Aorta (tissue), 5 donors: ENCODE results near the gene ATP6V1B1. TPM values are rescaled to one million over a fixed set of nuclear protein-coding genes. Genes with fewer than 3 reads are reported as not detected.

Experiments used
- ATAC-seq: fragments of 200-7000 bp; cut with Tn5 transposase; one replicate; pipeline ENCODE4 v1.9.1; 2022; ENCODE audit warnings: moderate library complexity; ENCODE audit not compliant: low FRiP score
- DNase-seq, 2 donors: peaks; one replicate each; pipeline ENCODE4 v3.0.0-alpha.2; 2020
- H3K27ac ChIP-seq, 2 donors: one replicate each; pipeline ENCODE4 v1.5.1; 2013; ENCODE audit warnings: low read length in 2 of 2, mild to moderate bottlenecking in 2 of 2, moderate library complexity in 2 of 2, control low read depth in 1 of 2, inconsistent platforms in 1 of 2, low read depth in 1 of 2
- H3K27me3 ChIP-seq, 2 donors: one replicate each; pipeline ENCODE4 v1.6.1; 2013; ENCODE audit warnings: control low read depth in 1 of 2, low read length in 1 of 2, mild to moderate bottlenecking in 1 of 2, moderate library complexity in 1 of 2; ENCODE audit not compliant: insufficient read depth in 2 of 2, control insufficient read depth in 1 of 2
- H3K36me3 ChIP-seq, 2 donors: one replicate each; pipeline ENCODE4 v1.6.1; 2013; ENCODE audit warnings: control low read depth in 1 of 2, low read length in 1 of 2, mild to moderate bottlenecking in 1 of 2; ENCODE audit not compliant: insufficient read depth in 2 of 2, control insufficient read depth in 1 of 2
- H3K4me1 ChIP-seq, 2 donors: one replicate each; pipeline ENCODE4 v1.6.1; 2013; ENCODE audit warnings: low read length in 2 of 2, control low read depth in 1 of 2, mild to moderate bottlenecking in 1 of 2, moderate library complexity in 1 of 2; ENCODE audit not compliant: insufficient read depth in 2 of 2, control insufficient read depth in 1 of 2
- H3K4me3 ChIP-seq, 2 donors: one replicate each; pipeline ENCODE4 v1.5.1; 2013; ENCODE audit warnings: low read length in 2 of 2, control low read depth in 1 of 2, mild to moderate bottlenecking in 1 of 2
- H3K9me3 ChIP-seq: one replicate; pipeline ENCODE4 v1.6.1; 2013; ENCODE audit warnings: mild to moderate bottlenecking, low read length; ENCODE audit not compliant: control insufficient read depth
- WGBS, 2 donors: extraction: QIAGEN DNeasy Blood & Tissue Kit; methylation state at CpG; one replicate each; pipeline ENCODE4 v1.1.7; 2013; 5-methylcytosine and 5-hydroxymethylcytosine counted together
- intact Hi-C, 2 donors: fragments of 100-400 bp; cut with DNase I; formaldehyde crosslinking; loops; one replicate each; pipeline versions ENCODE4 v1.14.2 to v1.15.0; 2022
- polyA plus RNA-seq, 2 donors: library from polyadenylated mRNA; stranded (reverse); fragments of 200-250 nt; gene quantifications; one replicate each; pipeline ENCODE4 v1.2.3, GENCODE V29; 2013
- total RNA-seq, 2 donors: library from RNA; stranded (reverse); fragmentation: NEBNext Ultra II Directional; extraction: Animal tissue kit (Norgen Biotek cat#: 25700); gene quantifications; one replicate each; pipeline ENCODE4 v1.2.1, GENCODE V29; 2021
- donor health status: healthy with polysubstance abuse.
- donor health status: Bipolar disorder and iron deficiency.
- donor health status: DM: no; HTN: no; CAD: no.
- donor health status: DM: no; HTN: no; CAD: no.
- donor health status: DM: yes; HTN: yes; CAD: no.

ATP6V1B1 gene
- total and polyA plus RNA-seq, 4 donors = 1.8 to 6.4 (median 3.1) TPM; not detected in 1

DNA sequence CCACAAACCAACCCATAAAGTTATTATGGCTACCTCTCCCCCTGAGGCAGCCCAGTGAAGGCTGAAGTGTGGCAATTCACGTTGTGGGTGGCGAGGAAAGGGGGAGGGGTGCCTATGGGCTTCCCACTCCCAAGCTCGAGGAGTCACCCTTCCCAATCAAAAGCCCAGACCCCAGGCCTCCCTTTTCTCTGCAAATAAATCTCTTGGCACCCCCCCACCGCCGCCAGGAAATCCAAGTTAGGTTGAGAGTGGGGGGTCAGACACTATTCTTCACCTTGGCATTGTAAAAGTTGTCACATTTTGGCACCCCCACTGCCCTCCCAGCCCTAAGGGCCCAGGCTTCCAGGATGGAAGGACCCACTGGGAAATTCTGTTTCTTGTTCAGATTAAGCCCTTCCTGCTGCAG lies 49.6 kb downstream of the ATP6V1B1 start:
- DNase-seq = peak in 1 of 2 donors; percentile 40
- intact Hi-C loops = no loop called here

DNA sequence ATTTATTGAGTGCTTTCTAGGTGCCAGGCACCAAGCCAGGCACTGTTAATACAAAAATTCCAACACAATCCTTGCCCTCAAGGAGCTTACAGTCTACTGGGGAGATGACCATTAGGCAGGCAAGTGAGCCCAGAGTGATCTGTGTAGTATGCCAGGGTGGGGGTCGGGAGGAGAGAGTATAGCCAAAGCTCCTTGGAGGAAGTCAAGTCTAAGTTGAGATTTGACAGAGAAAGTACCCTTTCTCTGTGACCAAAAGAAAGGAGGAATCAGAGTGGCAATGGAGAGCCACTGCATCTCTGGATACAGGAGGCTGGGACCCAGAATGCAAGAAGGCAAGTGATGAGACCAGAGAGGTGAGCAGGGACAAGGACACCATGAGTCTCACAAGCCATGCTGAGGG lies 50.3 kb downstream of the ATP6V1B1 start:
- 94 to 97% methylated on average over 1 of the region's 1 CpG for WGBS, 2 donors
- no peak for DNase-seq
- peaks cover 0 to 5% of the 10 kb centered on the region in 2 donors for H3K36me3 ChIP-seq

More for the DNA sequence above, 49.6 kb downstream of the ATP6V1B1 start:
- Histone ChIP-seq H3K4me3 (no peak overlapping the region), H3K4me1 (no peaks in the 10 kb centered on the region), H3K9me3 (no peaks in the 10 kb centered on the region), H3K36me3 (peaks cover 0 to 5% of the 10 kb centered on the region in 2 donors), H3K27me3 (no peaks in the 10 kb centered on the region), H3K27ac (no peak overlapping the region)
- ATAC-seq = no peak
- WGBS, 2 donors = 80 to 82% methylated on average over 5 of the region's 5 CpGs

DNA sequence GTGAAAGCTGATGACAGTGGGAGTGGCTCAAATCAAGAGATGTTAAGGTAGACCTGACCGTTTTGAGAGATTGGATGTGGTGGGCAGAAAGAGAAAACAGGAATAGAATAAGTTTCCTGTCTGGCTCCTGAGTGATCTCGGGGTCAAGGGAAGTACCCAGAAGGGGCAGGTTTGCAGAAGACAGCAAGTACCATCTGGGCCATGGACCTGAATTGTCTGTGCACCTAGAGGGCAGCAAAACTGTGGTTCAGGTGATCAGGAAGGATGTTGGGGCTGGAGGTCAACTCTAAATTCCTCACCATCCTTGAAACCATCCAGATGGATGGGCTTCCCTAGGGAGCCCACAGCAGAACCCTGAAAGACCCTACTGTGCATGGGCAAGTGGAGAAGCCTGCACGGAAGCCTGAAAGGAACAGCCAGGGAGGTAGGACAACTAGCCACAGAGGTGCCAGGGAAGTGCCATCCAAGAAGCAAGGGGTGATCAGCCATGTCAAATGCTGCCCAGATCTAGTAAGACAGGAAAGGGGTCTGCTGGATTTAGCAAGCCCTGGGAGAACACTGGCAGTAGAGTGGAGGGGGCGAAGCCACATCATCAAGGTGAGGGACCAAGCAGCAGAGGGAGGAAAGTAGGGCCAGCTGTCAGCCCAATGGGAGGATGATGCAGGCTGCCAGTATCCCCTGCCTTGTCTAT lies 50.9 kb downstream of the ATP6V1B1 start:
- intact Hi-C loops = no loop called here
- Histone ChIP-seq H3K27me3 (no peaks in the 10 kb centered on the region), H3K4me1 (no peaks in the 10 kb centered on the region), H3K27ac (no peak overlapping the region), H3K9me3 (no peaks in the 10 kb centered on the region), H3K36me3 (peaks cover 0 to 5% of the 10 kb centered on the region in 2 donors), H3K4me3 (no peak overlapping the region)
- no peak for ATAC-seq
- WGBS, 2 donors = 91 to 96% methylated on average over 4 of the region's 4 CpGs
- peak in 1 of 2 donors; percentile 9 for DNase-seq

More for the DNA sequence above, 50.3 kb downstream of the ATP6V1B1 start:
- intact Hi-C loops = no loop called here
- ATAC-seq = no peak
- no peak overlapping the region for H3K27ac ChIP-seq
- no peaks in the 10 kb centered on the region for H3K4me1 ChIP-seq
- H3K27me3 ChIP-seq = no peaks in the 10 kb centered on the region
- H3K4me3 ChIP-seq = no peak overlapping the region
- no peaks in the 10 kb centered on the region for H3K9me3 ChIP-seq

DNA sequence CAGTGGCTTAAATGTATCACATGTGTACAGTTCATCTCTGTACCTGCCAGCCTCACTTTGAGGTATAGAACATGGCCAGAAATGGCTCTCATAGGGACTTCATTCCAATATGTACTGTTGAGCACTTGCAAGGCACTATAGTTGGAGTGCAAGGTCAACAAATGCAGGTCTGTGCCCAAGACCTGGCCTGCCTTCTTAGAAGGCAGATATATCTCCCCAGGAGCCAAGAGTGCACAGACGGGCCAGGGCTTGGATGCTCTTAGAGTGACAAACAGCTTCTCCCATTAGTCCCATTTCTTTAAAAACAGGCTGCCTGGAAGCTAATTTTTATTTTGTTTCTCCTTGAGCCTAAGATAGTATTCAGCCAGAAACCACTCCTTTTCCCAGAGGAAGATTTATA lies 51.7 kb downstream of the ATP6V1B1 start:
- Histone ChIP-seq H3K27me3 (no peaks in the 10 kb centered on the region), H3K9me3 (no peaks in the 10 kb centered on the region), H3K36me3 (peaks cover 0 to 5% of the 10 kb centered on the region in 2 donors), H3K4me3 (no peak overlapping the region), H3K27ac (no peak overlapping the region), H3K4me1 (no peaks in the 10 kb centered on the region)
- intact Hi-C loops = no loop called here
- no peak for ATAC-seq
- no peak for DNase-seq
- WGBS, 2 donors = 40 to 50% methylated on average over 1 of the region's 1 CpG

DNA sequence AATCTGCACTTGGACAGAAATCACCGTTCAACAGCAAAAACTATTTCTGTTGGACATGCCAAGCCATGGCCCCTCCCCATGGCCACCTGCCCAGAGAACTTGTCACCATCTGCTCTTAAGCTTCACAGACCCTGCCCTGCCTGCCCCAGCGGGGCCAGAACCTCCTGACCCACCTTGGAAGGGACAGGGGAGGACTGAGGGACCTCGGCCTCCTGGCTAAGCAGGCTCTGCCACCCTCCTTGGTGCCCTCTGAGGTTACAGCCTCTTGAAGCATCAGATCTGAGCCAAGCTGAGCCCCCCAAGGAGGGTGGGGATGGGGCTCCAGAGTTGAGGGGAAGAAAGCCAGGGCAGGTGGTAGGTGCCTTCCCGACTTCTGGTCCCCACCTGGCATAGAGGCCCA lies 52.5 kb downstream of the ATP6V1B1 start:
- WGBS, 2 donors = 26 to 27% methylated on average over 4 of the region's 4 CpGs
- peak in 1 of 2 donors; percentile 59 for DNase-seq
- intact Hi-C loops = no loop called here
- Histone ChIP-seq H3K27me3 (no peaks in the 10 kb centered on the region), H3K27ac (no peak overlapping the region), H3K36me3 (peaks cover 0 to 5% of the 10 kb centered on the region in 2 donors), H3K4me3 (no peak overlapping the region), H3K9me3 (no peaks in the 10 kb centered on the region), H3K4me1 (no peaks in the 10 kb centered on the region)
- ATAC-seq = no peak

DNA sequence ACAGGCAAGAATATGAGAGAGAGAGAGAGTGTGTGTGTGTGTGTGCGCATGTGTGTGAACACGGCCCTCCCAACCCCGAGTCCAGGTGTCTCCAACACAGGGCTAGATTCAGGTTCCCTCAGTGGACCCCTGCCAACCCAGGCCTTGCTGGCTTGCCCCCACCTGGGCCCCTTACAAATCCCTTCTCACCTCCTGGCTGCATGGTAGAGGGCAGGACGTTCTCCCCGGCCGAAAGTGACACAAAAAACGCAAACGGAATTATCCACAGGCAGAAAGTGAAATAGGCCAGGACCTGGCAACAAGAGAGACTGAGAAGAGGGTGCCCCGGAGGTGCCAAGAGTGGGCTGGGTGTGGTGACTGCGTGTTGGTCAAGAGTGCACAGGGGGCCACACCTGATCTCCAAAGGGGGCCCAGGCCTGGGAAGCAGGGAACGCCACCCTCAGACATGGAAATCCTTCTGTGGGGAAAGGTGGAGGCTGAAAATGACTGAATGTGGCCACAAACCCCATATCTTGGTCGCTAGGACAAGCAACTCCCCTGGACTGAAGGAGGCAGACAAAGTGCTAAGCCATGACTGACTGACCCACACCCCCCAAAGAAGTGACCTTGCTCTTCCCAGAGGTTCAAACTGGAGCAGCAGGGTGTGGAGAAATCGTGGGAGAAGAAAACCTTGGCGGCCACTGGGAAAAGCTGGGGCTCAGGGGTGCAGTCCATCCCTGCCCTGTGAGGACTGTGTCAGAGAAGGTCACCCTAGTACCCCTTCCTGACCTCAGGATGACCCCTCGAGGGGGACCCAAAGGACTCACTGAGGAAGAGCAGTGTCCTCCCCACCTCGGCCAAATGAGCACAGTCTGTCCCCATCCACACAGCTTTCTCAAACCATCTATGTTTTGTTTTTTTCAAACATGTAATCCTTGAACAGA lies 53.3 kb downstream of the ATP6V1B1 start:
- Histone ChIP-seq H3K36me3 (peaks cover 0 to 5% of the 10 kb centered on the region in 2 donors), H3K4me1 (peaks cover 0 to 2% of the 10 kb centered on the region in 2 donors), H3K9me3 (no peaks in the 10 kb centered on the region), H3K27me3 (no peaks in the 10 kb centered on the region), H3K27ac (no peak overlapping the region), H3K4me3 (no peak overlapping the region)
- WGBS, 2 donors = 84 to 85% methylated on average over 16 of the region's 16 CpGs
- ATAC-seq (no peak), DNase-seq (peak in 1 of 2 donors; percentile 36)
- intact Hi-C loops = no loop called here

DNA sequence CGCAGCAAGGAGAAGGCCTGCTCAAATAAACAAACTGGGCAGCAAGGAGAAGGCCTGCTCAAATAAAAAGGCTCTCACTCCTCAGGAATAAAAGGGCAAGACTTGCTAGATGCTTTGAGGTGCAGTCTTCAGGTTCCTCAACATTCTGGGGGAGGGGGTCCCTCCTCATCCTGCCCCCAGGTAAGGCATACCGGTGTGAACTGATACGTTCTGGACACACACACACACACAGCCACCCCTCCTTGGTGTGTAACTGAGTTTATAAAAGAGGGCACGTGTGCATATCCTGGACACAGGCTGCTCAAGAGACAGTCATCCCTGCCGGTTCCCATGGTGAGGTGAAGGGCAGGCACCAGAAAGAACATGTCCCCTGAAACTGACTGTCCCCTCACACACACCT lies 54.5 kb downstream of the ATP6V1B1 start:
- intact Hi-C loops = loop anchor here in 1 of 2 donors (10.0 kb wide), 1 partner anchor 135 kb away; no protein-coding TSS in a partner anchor
- 57 to 83% methylated on average over 5 of the region's 5 CpGs for WGBS, 2 donors
- no peaks in the 10 kb centered on the region for H3K9me3 ChIP-seq
- no peak for ATAC-seq
- H3K4me1 ChIP-seq = peaks cover 0 to 2% of the 10 kb centered on the region in 2 donors
- no peak overlapping the region for H3K4me3 ChIP-seq
- H3K36me3 ChIP-seq = peaks cover 0 to 5% of the 10 kb centered on the region in 2 donors
- no peak overlapping the region for H3K27ac ChIP-seq
- no peaks in the 10 kb centered on the region for H3K27me3 ChIP-seq
- DNase-seq = no peak

DNA sequence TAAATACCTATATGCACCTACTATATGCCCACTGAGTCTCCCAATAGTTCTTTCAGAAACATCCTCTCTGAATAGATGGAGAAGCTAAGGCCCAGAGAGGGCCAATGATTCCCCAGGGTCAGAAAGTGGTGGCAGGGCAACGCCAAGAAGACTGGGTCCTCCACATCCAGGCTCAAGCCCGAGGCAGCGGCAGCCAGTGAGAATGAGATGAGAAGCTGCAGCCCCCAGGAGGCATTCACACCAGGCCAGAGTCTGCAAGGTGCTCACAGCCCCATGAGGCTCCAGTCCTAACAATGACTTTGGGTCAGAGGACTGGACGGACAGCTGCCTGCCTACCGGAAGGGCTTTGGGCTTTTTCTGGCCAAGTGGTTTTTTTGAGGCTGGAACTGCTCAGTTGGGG lies 55.4 kb downstream of the ATP6V1B1 start:
- intact Hi-C loops = loop anchor here in 1 of 2 donors (10.0 kb wide), 1 partner anchor 134 kb away; no protein-coding TSS in a partner anchor
- H3K27ac ChIP-seq = no peak overlapping the region
- H3K4me3 ChIP-seq = no peak overlapping the region
- H3K9me3 ChIP-seq = no peaks in the 10 kb centered on the region
- H3K27me3 ChIP-seq = no peaks in the 10 kb centered on the region
- H3K36me3 ChIP-seq = peaks cover 0 to 5% of the 10 kb centered on the region in 2 donors
- DNase-seq (peak in 1 of 2 donors; percentile 29), ATAC-seq (no peak)
- H3K4me1 ChIP-seq = peaks cover 0 to 2% of the 10 kb centered on the region in 2 donors
- 77 to 84% methylated on average over 5 of the region's 5 CpGs for WGBS, 2 donors
